ENCODE data around the gene HPRT1.
"Not testable (repeated sequence)": the region's sequence is repeated elsewhere in the genome, so short reads cannot be mapped to it uniquely, and the experiment has no call there.

HPRT1 gene

GRCh38 chrX:134460005-134460861 lies at the start of gene HPRT1:
Gene HPRT1, plus strand, starts transcription at chrX:134460165. Its CDS starts 147 bp downstream, at chrX:134460312.
- DNase-seq (ENCODE audit: low read depth) = peak; percentile 36

GRCh38 chrX:134416087-134416486 lies 43.9 kb upstream of the HPRT1 start:
- no peak for DNase-seq (ENCODE audit: low read depth)

GRCh38 chrX:134418317-134419113 lies 41.5 kb upstream of the HPRT1 start:
- DNase-seq (ENCODE audit: low read depth) = no peak

GRCh38 chrX:134419784-134420183 lies 40.2 kb upstream of the HPRT1 start:
- DNase-seq (ENCODE audit: low read depth) = no peak

GRCh38 chrX:134423606-134424005 lies 36.4 kb upstream of the HPRT1 start:
- DNase-seq (ENCODE audit: low read depth) = no peak

- no peak for DNase-seq (ENCODE audit: low read depth)
These were observed 33.7 kb upstream of the HPRT1 start for GRCh38 chrX:134426281-134426680.

GRCh38 chrX:134431894-134432293 lies 28.1 kb upstream of the HPRT1 start:
- no peak for DNase-seq (ENCODE audit: low read depth)

GRCh38 chrX:134435894-134436293 lies 24.1 kb upstream of the HPRT1 start:
- DNase-seq (ENCODE audit: low read depth) = no peak

- DNase-seq (ENCODE audit: low read depth) = no peak
These were observed 16.9 kb upstream of the HPRT1 start for GRCh38 chrX:134443020-134443419.

- DNase-seq (ENCODE audit: low read depth) = no peak
These were observed 16.5 kb upstream of the HPRT1 start for GRCh38 chrX:134443461-134443860.

- DNase-seq (ENCODE audit: low read depth) = no peak
These were observed 15.3 kb upstream of the HPRT1 start for GRCh38 chrX:134444681-134445080.

- DNase-seq (ENCODE audit: low read depth) = no peak
These were observed 7.4 kb upstream of the HPRT1 start for GRCh38 chrX:134452596-134452995.

- DNase-seq (ENCODE audit: low read depth) = no peak
These were observed 6.3 kb upstream of the HPRT1 start for GRCh38 chrX:134453631-134454030.

GRCh38 chrX:134454506-134454905 lies 5.5 kb upstream of the HPRT1 start:
- DNase-seq (ENCODE audit: low read depth) = no peak

- DNase-seq (ENCODE audit: low read depth) = no peak
These were observed 2.3 kb upstream of the HPRT1 start for GRCh38 chrX:134457708-134458107.

- DNase-seq (ENCODE audit: low read depth) = no peak
These were observed 321 bp upstream of the HPRT1 start for GRCh38 chrX:134459683-134460004.

- no peak for DNase-seq (ENCODE audit: low read depth)
These were observed 876 bp downstream of the HPRT1 start for GRCh38 chrX:134460862-134461220.

GRCh38 chrX:134461437-134461836 lies 1.5 kb downstream of the HPRT1 start:
- no peak for DNase-seq (ENCODE audit: low read depth)

GRCh38 chrX:134462927-134463326 lies 3.0 kb downstream of the HPRT1 start:
- DNase-seq (ENCODE audit: low read depth) = no peak

- DNase-seq (ENCODE audit: low read depth) = not testable (repeated sequence)
These were observed 4.5 kb downstream of the HPRT1 start for GRCh38 chrX:134464453-134464852.

- no peak for DNase-seq (ENCODE audit: low read depth)
These were observed 9.5 kb downstream of the HPRT1 start for GRCh38 chrX:134469486-134469885.

GRCh38 chrX:134470013-134470412 lies 10.0 kb downstream of the HPRT1 start:
- DNase-seq (ENCODE audit: low read depth) = no peak

GRCh38 chrX:134472041-134472440 lies 12.1 kb downstream of the HPRT1 start:
- DNase-seq (ENCODE audit: low read depth) = no peak

Measured in CMK (cell line).